ENCODE measurements around the gene FAM219B.
"Not testable (repeated sequence)": the region's sequence is repeated elsewhere in the genome, so short reads cannot be mapped to it uniquely, and the experiment has no call there.

FAM219B gene

GRCh38 chr15:74889390-74889882 is 17.2 kb downstream of the FAM219B start:
- peak overlapping the region; percentile 79 for H3K27ac ChIP-seq
- H3K36me3 ChIP-seq = peaks cover 28% of the 10 kb centered on the region
- TF ChIP-seq CTCF (IDR thresholded peaks at IDR 0.05; ENCODE audit: low read depth, low read length) = no peak
- no peaks in the 10 kb centered on the region for H3K9me3 ChIP-seq (ENCODE audit: severe bottlenecking)
- no peaks in the 10 kb centered on the region for H3K27me3 ChIP-seq (ENCODE audit: insufficient read depth, low read depth, severe bottlenecking)
- H3K4me3 ChIP-seq (ENCODE audit: low read depth, low read length) = peak overlapping the region; percentile 95
- DNase-seq = peak; percentile 36

- Histone ChIP-seq H3K9me3 (ENCODE audit: severe bottlenecking) (no peaks in the 10 kb centered on the region), H3K27me3 (ENCODE audit: insufficient read depth, low read depth, severe bottlenecking) (no peaks in the 10 kb centered on the region), H3K4me3 (ENCODE audit: low read depth, low read length) (no peak overlapping the region), H3K27ac (peak overlapping the region; percentile 79), H3K36me3 (peaks cover 28% of the 10 kb centered on the region)
- TF ChIP-seq CTCF (IDR thresholded peaks at IDR 0.05; ENCODE audit: low read depth, low read length) = no peak
- peak; percentile 54 for DNase-seq
These were observed 17.9 kb downstream of the FAM219B start for GRCh38 chr15:74888716-74889115.

- not testable (repeated sequence) for H3K9me3 ChIP-seq (ENCODE audit: severe bottlenecking); H3K27me3 ChIP-seq (ENCODE audit: insufficient read depth, low read depth, severe bottlenecking); DNase-seq; H3K4me3 ChIP-seq (ENCODE audit: low read depth, low read length)
- peak overlapping the region; percentile 79 for H3K27ac ChIP-seq
- H3K36me3 ChIP-seq = peaks cover 18% of the 10 kb centered on the region
These were observed 19.0 kb downstream of the FAM219B start for GRCh38 chr15:74887537-74888193.

- Histone ChIP-seq H3K27ac (no peak overlapping the region), H3K9me3 (ENCODE audit: severe bottlenecking) (peaks cover 3% of the 10 kb centered on the region), H3K4me3 (ENCODE audit: low read depth, low read length) (no peak overlapping the region), H3K36me3 (no peaks in the 10 kb centered on the region), H3K27me3 (ENCODE audit: insufficient read depth, low read depth, severe bottlenecking) (no peaks in the 10 kb centered on the region)
- TF ChIP-seq CTCF (IDR thresholded peaks at IDR 0.05; ENCODE audit: low read depth, low read length) = no peak
- DNase-seq = no peak
These were observed 21.2 kb downstream of the FAM219B start for GRCh38 chr15:74885461-74885860.

GRCh38 chr15:74884428-74885223 is 22.0 kb downstream of the FAM219B start:
- no peak overlapping the region for H3K4me3 ChIP-seq (ENCODE audit: low read depth, low read length)
- no peaks in the 10 kb centered on the region for H3K36me3 ChIP-seq
- no peaks in the 10 kb centered on the region for H3K27me3 ChIP-seq (ENCODE audit: insufficient read depth, low read depth, severe bottlenecking)
- no peak for DNase-seq
- no peak overlapping the region for H3K27ac ChIP-seq
- peaks cover 3% of the 10 kb centered on the region for H3K9me3 ChIP-seq (ENCODE audit: severe bottlenecking)
- TF ChIP-seq CTCF (IDR thresholded peaks at IDR 0.05; ENCODE audit: low read depth, low read length) = no peak

GRCh38 chr15:74882528-74882927 is 24.1 kb downstream of the FAM219B start:
- peaks cover 3% of the 10 kb centered on the region for H3K9me3 ChIP-seq (ENCODE audit: severe bottlenecking)
- no peak overlapping the region for H3K4me3 ChIP-seq (ENCODE audit: low read depth, low read length)
- no peaks in the 10 kb centered on the region for H3K27me3 ChIP-seq (ENCODE audit: insufficient read depth, low read depth, severe bottlenecking)
- TF ChIP-seq CTCF (IDR thresholded peaks at IDR 0.05; ENCODE audit: low read depth, low read length) = no peak
- no peaks in the 10 kb centered on the region for H3K36me3 ChIP-seq
- no peak for DNase-seq
- no peak overlapping the region for H3K27ac ChIP-seq

Measured in WERI-Rb-1 (cell line).